NCI-H526 (cell line): ENCODE measurements around the gene MMP1.

Experiments used
- DNase-seq, 2 experiments: peaks; one replicate each; lab custom pipeline; 2025; lab: John Stamatoyannopoulos, UW

Gene MMP1

DNA sequence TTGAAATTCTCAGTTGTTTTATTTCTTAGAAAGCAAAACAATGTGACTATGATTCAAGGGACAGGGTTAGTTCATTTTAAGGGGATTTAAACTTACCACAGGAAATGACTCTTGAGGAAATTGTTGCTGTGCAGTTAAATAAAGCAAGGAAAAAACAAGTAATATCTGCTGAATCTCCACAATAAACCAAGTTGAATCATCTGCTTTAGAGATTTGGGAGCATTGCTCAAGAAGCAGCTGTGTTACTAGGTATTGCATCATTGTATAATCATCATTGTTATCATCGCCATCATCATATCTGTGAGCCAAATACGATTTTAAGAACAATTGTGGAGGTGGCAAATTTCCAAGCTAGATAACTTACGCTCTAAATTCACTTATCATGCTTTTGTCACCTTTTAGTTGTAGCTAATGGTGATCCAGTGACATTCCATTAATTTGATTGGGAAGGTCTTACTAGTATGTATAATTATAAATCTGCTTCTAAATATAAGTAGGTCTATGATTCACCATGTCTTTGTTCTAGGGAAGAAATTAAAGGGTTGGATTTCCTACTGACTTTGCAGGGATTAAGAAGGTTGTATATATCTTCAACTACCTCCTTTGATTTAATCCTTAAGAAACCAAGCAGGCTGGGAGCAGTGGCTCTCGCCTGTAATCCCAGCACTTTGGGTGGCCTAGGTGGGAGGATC is 37.5 kb downstream of the MMP1 start:
- no peak for DNase-seq

DNA sequence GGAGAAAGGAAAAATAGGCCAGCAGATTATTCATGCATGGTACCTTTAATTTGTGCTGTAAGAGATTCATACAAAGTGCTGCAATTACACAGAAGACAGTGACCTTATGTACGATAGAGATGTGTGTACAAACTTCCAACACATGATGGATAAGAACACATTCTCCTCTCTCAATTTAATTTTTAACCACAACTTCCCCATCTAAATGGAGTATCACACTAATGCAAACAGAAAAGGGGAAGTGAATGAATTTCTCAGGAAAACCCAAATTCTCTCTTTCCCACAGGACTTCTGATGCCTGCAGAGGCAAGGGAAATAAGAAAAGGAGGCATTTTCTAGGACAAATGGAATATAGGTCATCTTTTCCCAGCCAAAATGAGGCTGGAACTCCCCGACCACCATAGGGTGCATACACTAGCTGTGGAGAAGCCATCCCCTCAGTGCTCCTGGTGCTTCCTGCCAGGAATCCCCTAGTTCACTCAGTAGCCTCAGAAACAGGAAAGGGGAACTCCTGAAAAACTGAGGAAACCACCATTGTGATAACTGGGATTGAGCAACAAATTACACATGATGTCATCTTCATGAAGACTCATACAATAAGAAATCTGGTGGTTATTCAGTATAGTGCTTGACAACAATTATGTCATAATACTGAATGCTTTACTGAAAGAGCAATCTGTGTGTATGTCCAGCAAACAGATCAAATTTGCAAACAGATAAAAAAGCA is 40.0 kb downstream of the MMP1 start:
- DNase-seq: no peak

DNA sequence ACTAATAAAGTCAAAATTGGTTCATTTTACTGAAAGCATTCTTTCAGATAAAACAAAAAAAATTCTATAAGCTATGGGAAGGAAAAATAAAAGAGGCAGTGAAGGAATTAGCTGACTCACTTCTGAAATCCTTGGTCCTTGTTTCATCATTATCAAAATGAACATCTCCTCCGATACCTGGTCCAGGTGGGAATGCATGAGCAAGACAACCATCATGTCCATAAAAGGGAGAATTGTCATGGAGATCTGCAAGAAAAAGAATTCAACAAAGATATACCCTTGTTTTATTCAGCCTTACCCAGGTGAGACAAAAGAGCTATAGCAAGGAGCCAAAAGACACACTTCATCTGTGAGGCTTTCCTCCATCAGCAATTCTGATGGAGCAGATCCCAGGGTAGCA is 44.7 kb downstream of the MMP1 start:
- DNase-seq: no peak

DNA sequence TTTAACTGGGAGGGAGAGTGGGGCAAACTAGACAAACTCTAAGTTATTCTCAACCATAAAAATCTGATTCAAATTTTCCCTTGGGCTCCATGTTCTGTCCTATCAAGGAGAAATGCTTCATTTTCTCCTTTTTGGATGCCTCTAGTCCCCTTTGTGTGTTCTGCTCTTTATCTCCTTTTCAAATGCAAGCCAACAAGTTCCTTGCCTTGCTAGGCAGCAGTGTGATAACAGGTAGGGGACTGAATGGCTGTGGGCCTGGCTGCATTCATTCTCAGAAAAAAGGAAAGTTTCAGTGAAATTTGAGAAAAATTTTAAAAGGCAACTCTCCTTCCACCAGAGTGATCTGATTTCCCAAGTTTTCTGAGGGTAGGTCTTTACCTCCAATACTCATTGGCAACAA is 46.3 kb downstream of the MMP1 start:
- DNase-seq: no peak

DNA sequence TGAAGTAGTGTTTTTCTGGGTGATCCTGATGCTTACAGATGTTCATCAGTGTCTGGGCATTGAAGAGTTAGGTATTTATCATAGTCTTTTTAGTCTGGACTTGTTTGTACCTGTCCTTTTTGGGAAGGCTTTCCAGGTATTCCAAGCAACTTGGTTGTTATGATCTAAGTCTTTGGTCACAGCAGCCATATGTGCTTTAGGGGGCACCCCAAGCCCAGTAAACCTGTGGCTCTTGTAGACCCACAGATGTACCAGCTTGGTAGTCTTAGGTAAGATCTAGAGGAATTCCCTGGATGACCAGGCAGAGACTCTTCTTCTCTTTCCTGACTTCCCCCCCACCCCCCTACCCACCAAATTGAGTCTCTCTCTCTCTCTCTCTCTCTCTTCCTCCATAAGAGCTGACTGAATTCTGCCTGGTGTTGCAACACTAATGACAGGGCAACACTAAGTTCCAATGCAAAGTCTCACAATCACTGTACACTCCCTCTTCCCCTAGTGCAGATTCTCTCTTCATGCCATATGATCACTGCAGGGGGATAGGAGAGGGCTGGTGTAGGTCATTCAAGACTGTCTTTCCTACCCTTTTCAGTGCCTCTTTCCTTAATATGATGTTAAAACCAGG is 48.7 kb downstream of the MMP1 start:
- DNase-seq: no peak

DNA sequence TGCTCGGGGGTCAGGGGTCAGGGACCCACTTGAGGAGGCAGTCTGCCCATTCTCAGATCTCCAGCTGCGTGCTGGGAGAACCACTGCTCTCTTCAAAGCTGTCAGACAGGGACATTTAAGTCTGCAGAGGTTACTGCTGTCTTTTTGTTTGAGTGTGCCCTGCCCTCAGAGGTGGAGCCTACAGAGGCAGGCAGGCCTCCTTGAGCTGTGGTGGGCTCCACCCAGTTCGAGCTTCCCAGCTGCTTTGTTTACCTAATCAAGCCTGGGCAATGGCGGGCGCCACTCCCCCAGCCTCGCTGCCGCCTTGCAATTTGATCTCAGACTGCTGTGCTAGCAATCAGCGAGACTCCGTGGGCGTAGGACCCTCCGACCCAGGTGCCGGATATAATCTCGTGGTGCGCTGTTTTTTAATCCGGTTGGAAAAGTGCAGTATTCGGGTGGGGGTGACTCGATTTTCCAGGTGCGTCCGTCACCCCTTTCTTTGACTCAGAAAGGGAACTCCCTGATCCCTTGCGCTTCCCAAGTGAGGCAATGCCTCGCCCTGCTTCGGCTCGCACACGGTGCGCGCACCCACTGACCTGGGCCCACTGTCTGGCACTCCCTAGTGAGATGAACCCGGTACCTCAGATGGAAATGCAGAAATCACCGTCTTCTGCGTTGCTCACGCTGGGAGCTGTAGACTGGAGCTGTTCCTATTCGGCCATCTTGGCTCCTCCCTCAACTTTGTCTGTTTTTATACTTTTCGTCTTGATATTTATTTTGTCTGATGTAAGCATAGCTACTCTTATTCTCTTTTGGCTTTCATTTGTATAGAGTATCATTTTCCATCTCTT is 51.0 kb downstream of the MMP1 start:
- peak; percentile 58 to 63 for DNase-seq
